22Rv1 (cell line): ENCODE results near the gene TMEM186.

Source experiments
- ZFX ChIP-seq: fragments of 450-650 bp; IDR thresholded peaks from 2 replicates; pipeline ENCODE4 v1.6.1; 2017; ENCODE audit warnings: antibody characterized with exemption, borderline replicate concordance
- TF ChIP-seq, protein P1 (sequence below): fragments of 450-650 bp; IDR thresholded peaks from 2 replicates; pipeline ENCODE4 v1.5.1; 2017; ENCODE audit warnings: mild to moderate bottlenecking

DNA sequence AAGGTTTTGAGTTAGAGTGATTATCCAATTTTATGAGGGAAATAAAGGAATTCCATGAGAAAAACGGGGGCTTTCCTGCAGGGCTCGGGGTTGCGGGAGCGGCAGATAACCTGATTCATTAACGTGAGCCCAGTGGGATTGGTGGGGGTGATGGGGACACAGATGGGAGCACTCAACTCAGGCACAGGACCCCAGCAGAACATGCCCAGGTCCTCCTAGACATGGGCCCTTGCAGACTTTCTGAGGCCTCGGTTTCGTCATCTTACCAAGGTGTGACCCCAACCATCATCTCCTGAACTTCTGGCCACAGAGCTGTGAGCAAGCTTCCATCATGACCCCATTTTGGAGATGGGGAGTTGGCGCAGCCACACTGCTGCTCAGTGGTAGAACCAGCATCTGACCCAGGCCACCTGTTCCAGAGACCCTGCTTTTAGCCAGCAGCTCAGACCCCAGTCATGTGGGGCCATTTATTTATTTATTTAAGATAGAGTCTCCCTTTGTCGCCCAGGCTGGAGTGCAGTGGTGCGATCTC is 49.0 kb upstream of the TMEM186 start:
- TF ChIP-seq, protein P1, sequence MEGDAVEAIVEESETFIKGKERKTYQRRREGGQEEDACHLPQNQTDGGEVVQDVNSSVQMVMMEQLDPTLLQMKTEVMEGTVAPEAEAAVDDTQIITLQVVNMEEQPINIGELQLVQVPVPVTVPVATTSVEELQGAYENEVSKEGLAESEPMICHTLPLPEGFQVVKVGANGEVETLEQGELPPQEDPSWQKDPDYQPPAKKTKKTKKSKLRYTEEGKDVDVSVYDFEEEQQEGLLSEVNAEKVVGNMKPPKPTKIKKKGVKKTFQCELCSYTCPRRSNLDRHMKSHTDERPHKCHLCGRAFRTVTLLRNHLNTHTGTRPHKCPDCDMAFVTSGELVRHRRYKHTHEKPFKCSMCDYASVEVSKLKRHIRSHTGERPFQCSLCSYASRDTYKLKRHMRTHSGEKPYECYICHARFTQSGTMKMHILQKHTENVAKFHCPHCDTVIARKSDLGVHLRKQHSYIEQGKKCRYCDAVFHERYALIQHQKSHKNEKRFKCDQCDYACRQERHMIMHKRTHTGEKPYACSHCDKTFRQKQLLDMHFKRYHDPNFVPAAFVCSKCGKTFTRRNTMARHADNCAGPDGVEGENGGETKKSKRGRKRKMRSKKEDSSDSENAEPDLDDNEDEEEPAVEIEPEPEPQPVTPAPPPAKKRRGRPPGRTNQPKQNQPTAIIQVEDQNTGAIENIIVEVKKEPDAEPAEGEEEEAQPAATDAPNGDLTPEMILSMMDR: no peak
- no peak for TF ChIP-seq ZFX
